22Rv1 (cell line): ENCODE data around the gene AKT3.

Source experiments
- H3K27ac ChIP-seq: fragments of 450-650 bp; 2 replicates; pipeline ENCODE4 v1.5.1; 2017
- CTCF ChIP-seq: fragments of 450-650 bp; IDR thresholded peaks from 2 replicates; pipeline ENCODE4 v1.5.1; 2017; ENCODE audit warnings: mild to moderate bottlenecking
- ZFX ChIP-seq: fragments of 450-650 bp; IDR thresholded peaks from 2 replicates; pipeline ENCODE4 v1.6.1; 2017; ENCODE audit warnings: antibody characterized with exemption, borderline replicate concordance

The AKT3 gene

DNA sequence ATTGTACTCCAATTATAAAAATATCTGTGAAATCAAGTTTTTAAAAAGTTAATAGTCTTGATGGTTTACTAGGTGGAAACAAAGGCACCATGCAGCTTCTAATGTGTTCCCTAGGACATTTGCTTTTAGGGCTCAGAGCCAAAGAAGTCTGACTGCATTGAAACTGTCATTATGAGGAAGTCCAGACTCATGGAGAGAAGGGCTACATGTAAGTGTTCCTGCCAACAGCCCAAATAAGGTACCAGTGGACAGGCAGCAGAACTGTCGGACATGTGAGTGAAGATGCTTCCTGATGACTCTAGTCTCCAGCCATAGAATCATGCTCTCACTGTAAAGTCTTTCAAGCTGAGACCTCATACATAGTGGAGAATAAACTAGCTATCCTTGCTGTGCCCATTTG, 287.6 kb downstream of the AKT3 start:
- TF ChIP-seq CTCF = no peak
- TF ChIP-seq ZFX = no peak
- H3K27ac ChIP-seq = no peak overlapping the region

DNA sequence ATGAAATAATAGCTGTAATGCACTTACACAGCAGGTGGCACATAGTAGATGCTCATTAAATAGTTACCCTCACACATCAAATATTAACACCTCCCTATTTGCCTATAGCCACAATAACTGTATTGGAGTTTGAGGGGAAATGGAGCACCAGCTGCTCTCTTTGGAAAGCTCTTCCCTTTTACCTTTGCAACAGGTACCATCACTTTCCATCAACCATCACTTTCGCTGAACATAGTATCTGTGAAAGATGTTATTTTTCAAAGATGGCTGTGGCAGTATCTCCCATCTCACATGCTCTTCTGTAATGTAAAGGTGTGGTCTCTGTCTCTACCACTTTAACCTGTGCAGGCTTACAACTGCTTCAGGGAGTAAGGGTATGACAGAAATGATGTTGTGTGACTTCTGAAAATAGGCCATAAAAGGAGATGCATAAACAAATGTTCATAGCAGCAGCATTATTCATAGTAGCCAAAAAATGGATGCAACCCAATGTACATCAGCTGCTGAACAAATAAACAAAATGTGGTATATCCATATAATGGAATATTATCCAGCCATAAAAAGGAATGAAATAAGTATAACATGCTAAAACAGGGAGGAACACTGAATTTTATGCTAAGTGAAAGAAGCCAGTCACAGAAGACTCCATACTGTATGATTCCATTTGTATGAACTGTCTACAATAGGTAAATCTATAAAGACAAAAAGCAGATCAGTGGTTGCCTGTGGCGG, 288.3 kb downstream of the AKT3 start:
- no peak overlapping the region for H3K27ac ChIP-seq
- no peak for TF ChIP-seq ZFX
- TF ChIP-seq CTCF = no peak

DNA sequence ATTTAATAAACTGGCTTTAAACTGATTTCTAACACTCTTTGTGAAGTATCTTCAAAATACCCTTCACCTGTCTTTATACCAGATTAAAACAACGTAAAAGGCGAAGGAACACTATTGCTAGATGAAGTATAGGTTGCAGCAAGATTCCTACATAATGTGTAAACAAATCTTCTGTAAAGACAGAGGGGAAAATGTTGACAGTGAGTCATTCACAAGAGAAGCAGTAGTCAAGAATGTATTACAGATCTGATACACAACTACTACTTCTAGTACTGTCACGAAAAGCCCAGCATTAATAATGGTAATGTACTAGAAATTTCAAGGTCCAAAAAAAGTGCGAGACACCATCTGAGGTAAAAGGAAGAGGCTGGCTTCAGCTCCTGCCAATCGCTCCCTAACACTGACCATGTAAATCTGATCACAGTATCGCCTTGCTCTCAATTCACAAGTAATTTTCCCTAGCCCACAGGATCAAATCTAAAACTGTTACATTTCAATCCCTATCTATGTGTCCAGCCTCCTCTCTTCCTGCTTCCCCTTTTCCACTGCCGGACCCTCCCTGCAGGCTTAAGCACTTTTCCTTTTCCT, 290.4 kb downstream of the AKT3 start:
- TF ChIP-seq CTCF (no peak), ZFX (no peak)
- no peak overlapping the region for H3K27ac ChIP-seq

GRCh38 chr1:243558576-243558975, 291.5 kb downstream of the AKT3 start:
- H3K27ac ChIP-seq = no peak overlapping the region
- no peak for TF ChIP-seq ZFX

DNA sequence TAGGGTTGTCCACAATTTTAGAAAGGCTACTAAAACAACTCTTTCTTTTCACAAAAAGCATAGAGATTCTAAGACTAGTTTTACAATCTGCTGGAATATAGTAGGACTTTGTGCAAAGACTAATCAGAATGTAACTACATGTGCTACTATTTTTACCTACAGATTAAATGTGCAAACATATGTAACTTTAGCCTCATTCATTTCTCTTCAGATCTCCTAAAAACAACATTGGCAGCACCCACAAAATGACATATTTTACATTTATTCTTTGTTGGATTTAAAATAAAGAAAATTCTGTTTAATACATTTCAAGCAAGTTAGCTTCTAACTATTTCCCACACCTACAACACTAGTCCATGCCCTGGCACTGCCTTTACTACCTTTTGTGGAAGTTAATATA, 292.2 kb downstream of the AKT3 start:
- H3K27ac ChIP-seq = no peak overlapping the region
- no peak for TF ChIP-seq ZFX
- TF ChIP-seq CTCF = no peak

- TF ChIP-seq ZFX (no peak), CTCF (no peak)
- H3K27ac ChIP-seq = no peak overlapping the region
These were observed 295.4 kb downstream of the AKT3 start for GRCh38 chr1:243554686-243555085.

- H3K27ac ChIP-seq = no peak overlapping the region
- TF ChIP-seq CTCF (no peak), ZFX (no peak)
These were observed 297.0 kb downstream of the AKT3 start for GRCh38 chr1:243553090-243553489.

DNA sequence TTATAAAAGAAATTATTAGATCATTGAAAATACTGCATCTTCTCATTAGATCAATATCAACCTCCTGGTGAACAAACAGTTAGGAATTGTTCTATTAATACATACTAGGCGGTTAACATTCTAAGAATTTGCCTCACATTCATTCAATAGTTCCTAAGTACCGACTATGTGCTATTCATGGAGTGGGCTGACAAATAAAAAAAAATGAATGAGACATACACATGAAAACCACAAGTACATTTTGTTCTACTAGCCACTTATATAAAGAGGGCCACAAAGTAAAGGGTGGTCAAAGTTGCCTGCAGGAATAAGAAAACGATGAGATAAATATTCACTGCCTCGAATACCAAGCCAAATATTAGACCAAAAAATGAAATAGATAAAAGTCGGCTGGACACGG, 299.8 kb downstream of the AKT3 start:
- no peak overlapping the region for H3K27ac ChIP-seq

More for the DNA sequence above, 299.8 kb downstream of the AKT3 start:
- TF ChIP-seq ZFX (no peak), CTCF (no peak)
